ENCODE results near the gene NCKIPSD.

The NCKIPSD gene

DNA sequence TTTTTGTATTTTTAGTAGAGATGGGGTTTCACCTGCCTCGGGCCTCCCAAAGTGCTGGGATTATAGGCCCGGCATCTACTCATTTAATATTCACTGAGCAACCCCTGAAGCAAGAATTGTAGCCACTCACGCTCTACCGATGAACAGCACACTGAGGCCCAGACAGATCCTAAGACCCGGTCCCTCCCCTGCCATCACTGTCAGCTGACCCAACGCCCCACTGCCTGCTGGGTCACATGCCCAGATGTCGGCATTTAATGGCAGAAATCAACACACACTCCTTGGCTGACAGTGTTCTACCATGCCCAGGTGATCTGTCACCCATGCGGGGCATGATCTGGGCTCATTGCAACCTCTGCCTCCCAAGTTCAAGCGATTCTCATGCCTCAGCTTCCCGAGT, 60.9 kb downstream of the NCKIPSD start:
- FAIRE-seq (no peak), DNase-seq (ENCODE audit: low spot score) (no peak)

DNA sequence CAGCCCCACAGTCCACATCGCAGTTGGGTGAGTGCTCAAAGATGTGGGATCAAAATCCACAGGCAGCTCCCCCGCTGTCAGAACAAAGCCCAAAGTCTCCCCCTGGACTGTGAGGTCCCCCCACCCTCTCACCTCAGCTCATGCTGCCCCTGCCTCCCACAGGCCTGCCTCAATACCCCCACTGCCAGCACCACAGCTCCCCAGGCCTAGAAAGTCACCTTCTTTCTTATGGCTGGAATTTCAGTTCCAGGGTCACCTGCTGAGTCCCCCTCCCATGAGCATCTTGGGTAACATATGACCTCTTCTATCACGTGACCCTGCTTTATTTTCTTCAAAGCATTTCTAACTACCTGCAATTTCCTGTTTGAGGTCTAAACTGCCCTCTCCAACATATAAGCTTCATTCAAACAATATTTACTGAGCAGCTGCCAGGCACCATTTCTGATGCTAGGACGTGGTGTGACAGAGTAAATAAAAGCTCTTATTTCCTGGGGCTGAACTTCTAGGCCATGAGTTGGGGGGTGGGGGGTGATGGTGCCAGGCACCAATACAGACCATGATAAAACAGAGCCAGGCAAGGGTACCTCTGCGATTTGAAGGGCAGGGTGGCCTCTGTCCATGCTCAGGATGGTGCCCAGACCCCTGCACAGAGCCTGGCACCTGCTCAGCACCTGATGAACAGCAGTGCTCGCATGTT, 61.7 kb downstream of the NCKIPSD start:
- DNase-seq (ENCODE audit: low spot score) (no peak), FAIRE-seq (no peak)

All from urothelium cell line (cell line).